Activated naive CD4-positive, alpha-beta T cell (primary cell): Measurements from ENCODE around the gene WDR91.
"Not testable (repeated sequence)": the region's sequence is repeated elsewhere in the genome, so short reads cannot be mapped to it uniquely, and the experiment has no call there.

Experiments
- DNase-seq, 4 experiments: peaks; one replicate each; lab custom pipeline; 2025; lab: John Stamatoyannopoulos, UW

The WDR91 gene

GRCh38 chr7:135211179-135211945 is at the start of gene WDR91:
WDR91 (minus strand) TSS chr7:135211526; CDS start chr7:135211502, 24 bp downstream.
- DNase-seq = peak; percentile 89 to 98 (median 92)

GRCh38 chr7:135260470-135260869 is 49.1 kb upstream of the WDR91 start:
- DNase-seq = no peak

GRCh38 chr7:135259702-135260101 is 48.4 kb upstream of the WDR91 start:
- no peak for DNase-seq

- DNase-seq = no peak
Observed at GRCh38 chr7:135258585-135258984, 47.3 kb upstream of the WDR91 start.

- DNase-seq = no peak
Observed at GRCh38 chr7:135257790-135258189, 46.5 kb upstream of the WDR91 start.

GRCh38 chr7:135253851-135254771 is 42.8 kb upstream of the WDR91 start:
- no peak for DNase-seq

- no peak for DNase-seq
Observed at GRCh38 chr7:135251496-135252391, 40.4 kb upstream of the WDR91 start.

- no peak for DNase-seq
Observed at GRCh38 chr7:135248546-135248945, 37.2 kb upstream of the WDR91 start.

GRCh38 chr7:135247746-135248471 is 36.6 kb upstream of the WDR91 start:
- no peak for DNase-seq

GRCh38 chr7:135246191-135246825 is 35.0 kb upstream of the WDR91 start:
- no peak for DNase-seq

- no peak for DNase-seq
Observed at GRCh38 chr7:135245226-135246190, 34.2 kb upstream of the WDR91 start.

- DNase-seq = no peak
Observed at GRCh38 chr7:135242096-135242684, 30.9 kb upstream of the WDR91 start.

- DNase-seq = no peak
Observed at GRCh38 chr7:135240441-135240840, 29.1 kb upstream of the WDR91 start.

GRCh38 chr7:135239263-135239662 is 27.9 kb upstream of the WDR91 start:
- no peak for DNase-seq

- no peak for DNase-seq
Observed at GRCh38 chr7:135238112-135238744, 26.9 kb upstream of the WDR91 start.

GRCh38 chr7:135236727-135237126 is 25.4 kb upstream of the WDR91 start:
- no peak for DNase-seq

- no peak for DNase-seq
Observed at GRCh38 chr7:135235841-135236240, 24.5 kb upstream of the WDR91 start.

GRCh38 chr7:135234727-135235126 is 23.4 kb upstream of the WDR91 start:
- DNase-seq = no peak

- not testable (repeated sequence) for DNase-seq
Observed at GRCh38 chr7:135234095-135234494, 22.8 kb upstream of the WDR91 start.
